Ovary (tissue), 9 donors: ENCODE data around the gene SMG6. TPM values are rescaled to one million over a fixed set of nuclear protein-coding genes. Genes with fewer than 3 reads are reported as not detected.
"Not testable (repeated sequence)": the region's sequence is repeated elsewhere in the genome, so short reads cannot be mapped to it uniquely, and the experiment has no call there.

ENCODE experiments used
- DNase-seq, 5 donors: peaks; one replicate each; pipeline ENCODE4 v3.0.0-alpha.2; 2019 to 2020
- H3K27ac ChIP-seq, 2 donors: fragments of 200-600 bp; one replicate each; pipeline versions ENCODE4 v1.5.1 to v1.8.0; 2019 to 2022
- H3K27me3 ChIP-seq: fragments of 200-600 bp; one replicate; pipeline ENCODE4 v1.8.0; 2022
- H3K36me3 ChIP-seq: fragments of 200-600 bp; sonication (generic); one replicate; pipeline ENCODE4 v1.5.1; 2019
- H3K4me1 ChIP-seq: one replicate; pipeline ENCODE4 v1.8.1; 2013; ENCODE audit warnings: mild to moderate bottlenecking, moderate library complexity; ENCODE audit not compliant: insufficient read depth
- H3K4me3 ChIP-seq: fragments of 200-600 bp; sonication (generic); one replicate; pipeline ENCODE4 v1.5.1; 2017
- H3K9me3 ChIP-seq, 2 donors: fragments of 200-600 bp in 1 of 2; sonication (generic) in 1 of 2; one replicate each; pipeline versions ENCODE4 v1.5.1 to v1.8.1; 2013 to 2019; ENCODE audit warnings: mild to moderate bottlenecking in 1 of 2, moderate library complexity in 1 of 2
- CTCF ChIP-seq, 3 donors: fragments of 450-650 bp in 2 of 3; fragments of 200-600 bp in 1 of 3; IDR thresholded peaks; one replicate each; pipeline versions ENCODE4 v1.5.1 to v1.8.0; 2016 to 2022; ENCODE audit warnings: antibody characterized with exemption in 3 of 3, mild to moderate bottlenecking in 1 of 3
- EP300 ChIP-seq: sonication (generic); formaldehyde crosslinking; IDR thresholded peaks from one replicate; pipeline ENCODE4 v1.6.1; 2017; ENCODE audit warnings: antibody characterized with exemption
- POLR2A ChIP-seq: fragments of 450-650 bp; IDR thresholded peaks from one replicate; pipeline ENCODE4 v1.6.1; 2017; ENCODE audit warnings: antibody characterized with exemption, mild to moderate bottlenecking, moderate library complexity
- WGBS, 3 donors: extraction: QIAGEN DNeasy Blood & Tissue Kit in 1 of 3; methylation state at CpG; one replicate each; pipeline versions ENCODE4 v1.1.5 to v1.1.7; 2013 to 2017; 5-methylcytosine and 5-hydroxymethylcytosine counted together
- intact Hi-C, 4 donors: fragments of 100-400 bp; cut with DNase I; formaldehyde crosslinking; loops; one replicate each; pipeline versions ENCODE4 v1.11.0 to v1.15.1; 2022 to 2023
- polyA plus RNA-seq, 2 donors: library from polyadenylated mRNA; stranded (reverse); fragments of 200-250 nt in 1 of 2; fragments of 350-450 nt in 1 of 2; fragmentation: Illumina TruSeq in 1 of 2; extraction: RNeasy Lipid Tissue Mini Kit (QIAGEN cat#74804) in 1 of 2; gene quantifications; one replicate each; pipeline ENCODE4 v1.2.3, GENCODE V29; 2013 to 2014
- total RNA-seq, 7 donors: library from RNA; depleted of rRNA in 2 of 7; stranded (reverse); fragments of >200 nt in 2 of 7; fragmentation: NEBNext Ultra II Directional in 3 of 7; extraction: Animal tissue kit (Norgen Biotek cat#: 25700) in 3 of 7; gene quantifications; one replicate each; pipeline versions ENCODE4 v1.1.0 to v1.2.4, GENCODE V29; 2016 to 2023
- donor health status: DM: no; HTN: no; CAD: no; lungs with moderate emphysema.
- donor health status: DM: no; HTN: no; CAD: no.
- donor health status: Bipolar disorder and iron deficiency.
- donor health status: DM: yes; HTN: yes; CAD: no.
- donor health status: DM: no; HTN: no; CAD: no.
- donor health status: DM: yes; HTN: yes; CAD: no.

SMG6 gene
- total and polyA plus RNA-seq, 9 donors: 33.8 to 66.0 (median 51.0) TPM

DNA sequence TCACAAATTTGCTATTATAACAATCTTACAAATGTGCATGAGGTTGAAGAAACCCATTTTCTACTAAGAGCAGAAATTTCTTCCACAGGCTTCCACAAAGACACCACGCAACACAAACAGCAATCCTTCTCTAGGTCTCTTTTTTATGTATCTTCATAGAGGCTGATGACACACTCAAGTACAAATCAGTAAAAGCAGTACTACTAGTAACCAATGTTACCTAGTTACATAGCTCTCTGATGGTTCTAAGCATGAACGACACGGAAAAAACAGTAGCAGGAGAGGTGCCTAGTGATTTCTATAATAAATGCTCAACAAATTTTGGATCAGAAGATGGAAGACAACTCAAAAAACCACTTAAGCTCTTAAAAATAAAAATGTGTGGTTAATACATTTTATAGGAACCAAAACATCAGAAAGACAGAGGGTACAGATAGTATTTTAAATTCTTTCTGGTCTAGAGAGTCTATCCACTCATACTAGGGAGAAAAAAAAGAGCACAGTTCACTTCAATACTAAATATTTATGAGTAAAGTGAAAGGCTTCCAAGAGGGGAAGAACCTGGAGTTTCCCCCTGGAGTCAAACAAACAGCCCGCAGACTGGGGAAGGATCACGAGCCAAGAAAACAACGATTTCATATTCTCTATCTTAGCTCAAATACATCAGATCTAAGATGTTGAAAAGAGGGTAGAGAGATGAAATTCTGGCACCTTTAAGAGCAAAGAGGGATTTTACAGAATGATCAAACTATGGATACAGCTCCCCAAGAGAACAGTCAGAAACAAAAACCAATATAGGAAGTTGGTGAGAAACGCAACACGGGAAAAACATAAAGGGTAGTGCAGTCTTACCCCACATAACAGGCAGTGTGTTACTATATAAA, 40.2 kb downstream of the SMG6 start:
- H3K4me1 ChIP-seq: peaks cover 9% of the 10 kb centered on the region
- intact Hi-C loops: no loop called here
- 27 to 35% (median 31%) methylated on average over 8 of the region's 8 CpGs for WGBS, 3 donors
- no peaks in the 10 kb centered on the region for H3K9me3 ChIP-seq
- no peak for TF ChIP-seq CTCF (IDR thresholded peaks at IDR 0.05)
- no peak for TF ChIP-seq POLR2A
- TF ChIP-seq EP300: no peak
- H3K27me3 ChIP-seq: no peaks in the 10 kb centered on the region
- peak overlapping the region in 1 of 2 donors; percentile 32 for H3K27ac ChIP-seq
- no peak overlapping the region for H3K4me3 ChIP-seq
- no peaks in the 10 kb centered on the region for H3K36me3 ChIP-seq
- no peak for DNase-seq

DNA sequence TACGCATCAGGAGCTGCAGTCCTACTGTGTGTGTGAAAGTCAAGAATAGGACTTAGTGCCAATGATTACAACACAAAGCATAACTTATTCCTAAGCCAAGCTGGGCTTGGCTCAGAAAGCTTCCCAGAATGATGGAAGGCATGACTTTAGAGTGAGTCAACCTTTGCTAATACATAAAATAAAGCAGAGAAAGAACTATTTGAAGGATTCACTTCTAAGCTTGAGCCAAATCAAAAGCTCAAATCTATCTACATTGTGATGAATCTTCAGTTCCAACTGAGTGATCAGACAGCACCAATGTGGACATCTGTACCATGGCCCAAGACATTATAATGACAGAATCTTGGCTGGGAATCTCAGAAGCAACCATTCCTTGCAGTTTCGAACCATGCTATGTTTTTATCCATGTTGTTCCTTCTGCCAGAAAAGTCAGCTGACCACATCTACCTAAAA, 41.4 kb downstream of the SMG6 start:
- DNase-seq: no peak
- H3K36me3 ChIP-seq: no peaks in the 10 kb centered on the region
- H3K9me3 ChIP-seq: no peaks in the 10 kb centered on the region
- peaks cover 9% of the 10 kb centered on the region for H3K4me1 ChIP-seq
- H3K27ac ChIP-seq: no peak overlapping the region
- no peaks in the 10 kb centered on the region for H3K27me3 ChIP-seq
- intact Hi-C loops: no loop called here
- H3K4me3 ChIP-seq: no peak overlapping the region
- 62 to 78% (median 74%) methylated on average over 2 of the region's 2 CpGs for WGBS, 3 donors
- TF ChIP-seq POLR2A (no peak), EP300 (no peak), CTCF (IDR thresholded peaks at IDR 0.05) (no peak)

GRCh38 chr17:2259769-2260536, 43.6 kb downstream of the SMG6 start:
- DNase-seq: no peak

GRCh38 chr17:2258830-2259229, 44.8 kb downstream of the SMG6 start:
- H3K27ac ChIP-seq, H3K27me3 ChIP-seq, intact Hi-C loops, H3K4me1 ChIP-seq, H3K9me3 ChIP-seq, H3K4me3 ChIP-seq, DNase-seq, H3K36me3 ChIP-seq: not testable (repeated sequence)
- 93 to 96% (median 96%) methylated on average over 8 of the region's 8 CpGs for WGBS, 3 donors

More at GRCh38 chr17:2259769-2260536, 43.6 kb downstream of the SMG6 start:
- H3K36me3 ChIP-seq: no peaks in the 10 kb centered on the region
- TF ChIP-seq EP300: no peak
- TF ChIP-seq POLR2A: no peak
- no peak for TF ChIP-seq CTCF (IDR thresholded peaks at IDR 0.05)
- WGBS, 3 donors: 83 to 92% (median 90%) methylated on average over 8 of the region's 8 CpGs
- intact Hi-C loops: no loop called here
- H3K27me3 ChIP-seq: no peaks in the 10 kb centered on the region
- no peak overlapping the region for H3K4me3 ChIP-seq
- no peaks in the 10 kb centered on the region for H3K9me3 ChIP-seq
- peaks cover 9% of the 10 kb centered on the region for H3K4me1 ChIP-seq
- H3K27ac ChIP-seq: no peak overlapping the region
